Renal cortex interstitium (tissue), 15 donors: Measurements from ENCODE around the gene SORBS1. TPM values are rescaled to one million over a fixed set of nuclear protein-coding genes. Genes with fewer than 3 reads are reported as not detected.

ENCODE experiments used
- DNase-seq, 11 donors: peaks; one replicate each; pipeline ENCODE4 v3.0.0-alpha.2; 2013; ENCODE audit warnings: low read depth in 9 of 11, low spot score in 4 of 11; ENCODE audit errors: extremely low read depth in 1 of 11
- long read RNA-seq, 16 experiments: transcript quantifications; one replicate each; lab custom pipeline, GENCODE V29; 2026
- polyA plus RNA-seq, 3 donors: library from polyadenylated mRNA; unstranded; fragments of 120-200 nt; gene quantifications; one replicate each; pipeline ENCODE4 v1.2.1, GENCODE V29; 2013; ENCODE audit not compliant: insufficient read length in 3 of 3

The SORBS1 gene
- 10 to 100 TPM; 30.9 to 37.1 (median 35.2) TPM for polyA plus RNA-seq
- long read RNA-seq, donor 1, full-length matches to known transcripts: 1 of 1 reads
- long read RNA-seq, donor 1, partial matches to known transcripts: 0 of 1 reads
- long read RNA-seq, donor 1, other reads (novel, unspliced or antisense): 0 of 1 reads
- long read RNA-seq, donor 2: 0 reads
- long read RNA-seq, donor 3: 0 reads
- long read RNA-seq, donor 4: 0 reads
- long read RNA-seq, donor 5: 0 reads
- long read RNA-seq, donor 6: 0 reads
- long read RNA-seq, donor 7: 0 reads
- long read RNA-seq, donor 8: 0 reads
- long read RNA-seq, donor 9: 0 reads
- long read RNA-seq, donor 10: 0 reads
- long read RNA-seq, donor 11: 0 reads
- long read RNA-seq, donor 12: 0 reads
- long read RNA-seq, donor 13: 0 reads
- long read RNA-seq, donor 14: 0 reads
- long read RNA-seq, donor 15: 0 reads
- long read RNA-seq, donor 16, full-length matches to known transcripts: 1 of 1 reads
- long read RNA-seq, donor 16, partial matches to known transcripts: 0 of 1 reads
- long read RNA-seq, donor 16, other reads (novel, unspliced or antisense): 0 of 1 reads

DNA sequence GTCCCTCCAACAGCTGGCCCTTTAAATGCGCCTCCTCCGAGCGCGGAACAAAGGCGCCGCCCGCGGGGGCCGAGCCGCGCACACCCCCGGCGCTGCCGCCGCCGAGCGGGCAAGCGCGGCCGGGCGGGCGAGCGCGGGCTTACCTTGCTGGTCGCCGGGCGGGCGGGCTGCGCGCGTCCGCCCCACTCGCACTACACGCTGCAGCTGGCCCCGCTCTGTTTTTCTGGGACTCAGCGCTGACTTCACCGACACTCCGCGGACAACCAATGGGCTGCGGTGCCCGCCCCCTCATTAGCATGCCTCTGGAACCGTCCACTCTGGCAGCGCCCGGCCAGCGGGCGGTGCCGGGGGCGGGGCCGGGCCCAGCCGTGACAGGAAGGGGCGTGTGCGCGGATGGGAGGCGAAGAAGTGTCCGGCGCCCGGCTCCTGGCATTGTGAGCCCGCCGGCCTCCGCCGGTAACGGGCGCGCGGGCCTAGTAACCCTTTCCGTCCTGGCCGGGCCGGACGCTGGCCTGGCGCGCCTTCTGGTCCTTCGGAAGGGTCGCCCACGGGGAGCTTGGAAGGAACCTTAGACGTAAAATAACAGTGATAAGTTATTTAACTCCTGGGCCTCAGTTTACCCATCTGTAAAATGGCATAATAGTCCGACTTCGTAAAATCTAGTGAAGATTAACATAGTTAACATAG is at the start of gene SORBS1:
TSS of gene SORBS1 (minus strand) at position 195 of the 687 bp plus-strand sequence. CDS start 120,236 bp downstream, outside the sequence.
- DNase-seq: peak; percentile 82 to 97 (median 94)

DNA sequence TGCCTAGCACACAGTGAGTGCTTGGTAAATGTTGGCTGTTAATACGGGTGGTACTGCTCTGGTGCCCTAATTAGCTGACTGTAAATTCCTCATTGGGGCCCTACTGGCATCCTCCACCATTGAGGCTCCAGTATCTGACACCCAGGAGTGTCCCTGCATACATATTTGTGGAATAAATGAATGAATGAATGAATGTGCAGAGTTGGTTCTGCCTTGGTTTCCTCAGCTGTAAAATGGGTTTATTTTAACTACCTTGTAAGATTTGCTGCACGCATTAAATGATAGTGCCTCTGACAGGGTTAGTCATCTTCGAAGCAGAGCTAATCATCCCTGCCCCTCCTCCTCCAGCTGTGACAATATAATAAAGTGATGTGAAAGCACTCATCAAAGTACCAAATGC is 49.6 kb upstream of the SORBS1 start:
- DNase-seq: no peak

DNA sequence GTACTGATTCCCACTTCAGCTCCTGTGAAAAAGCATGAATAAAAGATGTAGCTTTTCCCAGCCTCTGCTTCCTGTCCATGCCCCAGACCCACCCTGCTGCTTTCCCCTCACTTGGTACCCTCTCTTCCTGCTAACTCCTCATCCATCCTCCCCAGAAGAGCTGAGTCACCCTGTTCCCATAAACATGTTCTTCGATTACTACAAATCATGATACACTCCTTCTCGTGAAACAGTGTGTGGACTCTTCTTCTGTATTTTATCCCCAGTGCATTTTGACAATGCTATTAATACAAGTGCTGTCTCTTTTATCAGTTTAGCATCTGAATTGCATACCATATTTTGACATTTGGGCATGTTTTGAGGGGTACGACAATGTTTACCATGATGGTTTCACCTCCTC is 45.8 kb upstream of the SORBS1 start:
- DNase-seq: no peak

DNA sequence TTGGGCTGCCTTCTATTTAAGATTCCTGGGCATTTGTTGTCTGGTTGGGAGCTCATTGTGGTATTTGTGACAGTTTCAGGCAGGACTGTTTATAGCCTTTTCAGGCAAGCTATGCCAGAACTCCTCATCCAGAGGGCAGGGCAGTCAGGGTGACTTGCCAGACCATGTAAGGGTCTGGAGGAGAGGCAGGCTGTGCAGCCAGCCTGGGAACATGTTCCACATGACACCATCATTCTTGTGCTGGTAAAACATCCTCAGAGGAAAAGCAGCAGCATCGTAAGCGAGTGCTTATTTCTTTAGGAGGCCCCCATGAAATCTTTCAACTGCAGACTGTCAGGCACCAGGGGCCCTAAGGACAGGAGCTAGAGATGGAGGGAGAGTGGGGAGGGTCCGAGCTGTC is 44.0 kb upstream of the SORBS1 start:
- DNase-seq: no peak

DNA sequence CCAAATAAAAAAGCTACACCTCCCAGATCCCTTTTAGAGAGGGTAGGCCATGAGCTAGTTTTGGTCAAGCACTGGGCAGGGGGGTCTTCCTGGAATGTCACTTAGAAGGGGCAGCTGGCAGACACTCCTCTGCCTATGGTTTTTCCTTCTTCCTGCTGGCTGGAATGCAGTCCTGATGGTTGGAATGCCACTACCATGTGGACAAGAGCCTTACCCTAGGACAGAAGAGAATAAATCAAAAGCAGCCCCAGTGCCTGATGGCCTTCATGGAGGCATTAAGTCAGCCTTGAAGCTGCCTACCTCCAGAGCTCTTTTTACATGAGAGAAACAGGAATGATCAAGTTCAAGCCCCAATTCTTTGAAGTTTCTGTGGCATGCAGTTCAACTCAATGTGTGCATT is 43.5 kb upstream of the SORBS1 start:
- DNase-seq: no peak

DNA sequence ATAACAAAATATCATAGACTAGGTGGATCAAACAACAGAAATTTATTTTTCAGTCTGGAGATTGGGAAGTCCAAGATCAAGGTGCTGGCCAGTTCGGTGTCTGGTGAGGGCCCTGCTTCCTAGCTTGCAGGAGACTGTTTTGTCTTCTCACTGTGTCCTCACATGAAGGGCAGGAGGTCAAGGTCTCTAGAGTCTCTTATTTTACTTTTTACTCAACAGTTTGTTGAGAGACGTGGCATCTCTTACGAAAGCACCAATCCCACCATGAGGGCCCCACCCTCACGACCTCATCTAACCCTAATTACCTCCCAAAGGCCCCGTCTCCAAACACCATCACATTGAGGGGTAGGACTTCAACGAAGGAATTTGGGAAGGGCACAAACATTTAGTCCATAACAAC is 41.2 kb upstream of the SORBS1 start:
- DNase-seq: no peak

DNA sequence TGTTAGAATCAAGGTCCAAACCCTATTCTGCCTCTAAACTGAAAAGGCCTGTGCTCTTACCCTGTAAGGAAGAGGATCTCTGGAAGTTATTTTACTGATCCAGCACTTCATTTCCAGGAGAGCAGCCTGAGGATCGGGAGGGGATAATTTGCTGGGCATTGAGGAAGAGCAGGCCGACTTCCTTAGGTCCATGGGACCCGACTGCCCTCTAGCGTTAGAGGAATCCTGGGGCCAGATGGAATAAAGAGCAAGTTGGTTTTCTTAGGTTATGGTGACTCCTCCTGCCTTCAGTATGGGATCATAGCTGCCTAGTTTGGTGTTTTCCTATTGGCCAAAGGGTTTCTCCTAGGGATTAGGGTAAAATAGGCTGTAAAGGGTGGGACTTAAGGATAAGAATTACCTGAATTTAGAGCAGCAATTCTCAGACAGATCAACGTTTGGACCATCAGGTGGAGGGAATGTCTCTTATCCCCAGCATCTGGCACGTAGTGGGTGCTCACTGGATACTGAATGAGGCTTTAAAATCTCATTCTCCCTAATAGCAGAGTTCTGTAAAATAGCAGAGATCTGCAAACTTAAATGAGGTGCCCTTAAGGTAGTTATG is 40.0 kb upstream of the SORBS1 start:
- peak; percentile 66 to 91 (median 85) for DNase-seq

DNA sequence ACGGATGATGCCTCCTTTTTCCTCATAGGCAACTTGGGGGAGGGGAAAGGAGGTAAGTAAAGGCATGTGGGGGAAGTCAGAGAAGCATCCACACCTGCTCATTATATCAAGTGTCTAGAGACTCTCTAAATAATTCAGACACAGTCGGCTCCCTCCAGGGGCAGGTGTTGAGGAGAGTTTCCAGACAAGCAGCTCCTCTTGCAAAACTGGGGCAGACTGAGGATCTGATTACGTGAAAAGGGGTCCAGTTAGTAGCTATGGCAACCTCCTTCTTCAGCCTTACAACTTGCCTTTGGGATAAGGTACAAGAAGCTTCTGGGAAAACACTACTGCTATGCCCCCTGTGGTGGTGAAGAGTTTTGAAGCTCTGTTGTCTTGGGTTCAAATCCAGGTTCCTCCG is 39.0 kb upstream of the SORBS1 start:
- no peak for DNase-seq

DNA sequence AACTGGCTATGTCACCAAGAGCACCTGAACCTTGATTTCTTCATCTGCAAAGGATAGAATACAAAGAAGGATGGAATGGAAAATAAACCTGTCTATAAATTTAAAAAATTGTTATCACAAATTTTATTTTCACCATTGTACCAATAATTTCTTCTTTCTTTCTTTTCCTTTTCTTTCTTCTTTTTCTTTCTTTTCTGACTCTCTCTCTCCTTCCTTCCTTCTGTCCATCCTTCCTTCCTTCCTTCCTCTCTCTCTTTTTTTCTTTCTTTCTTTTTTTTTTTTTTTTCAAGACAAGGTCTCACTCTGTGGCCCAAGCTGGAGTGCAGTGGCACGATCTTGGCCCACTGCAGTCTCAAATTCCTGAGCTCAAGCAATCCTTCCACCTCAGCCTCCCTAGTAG is 36.6 kb upstream of the SORBS1 start:
- no peak for DNase-seq

DNA sequence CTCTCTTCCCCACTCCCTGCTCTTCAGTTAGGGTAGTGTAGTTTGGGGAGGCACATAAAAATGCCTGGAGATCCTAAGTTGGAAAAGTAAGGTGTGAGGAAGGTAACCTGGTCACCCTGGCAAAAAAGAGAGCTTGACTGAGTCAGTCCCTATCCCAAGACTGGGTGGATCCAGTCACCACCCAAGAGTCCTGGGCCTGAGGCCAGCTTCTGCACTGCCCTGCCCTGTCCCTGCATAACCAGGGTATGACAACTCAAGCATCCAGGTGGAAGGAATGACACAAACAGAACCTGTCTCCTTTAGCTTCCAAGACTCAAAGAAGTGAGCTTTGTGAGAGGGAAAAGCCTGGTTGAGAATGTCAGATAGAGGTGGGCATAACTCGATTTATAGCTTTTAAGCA is 26.9 kb upstream of the SORBS1 start:
- DNase-seq: no peak

DNA sequence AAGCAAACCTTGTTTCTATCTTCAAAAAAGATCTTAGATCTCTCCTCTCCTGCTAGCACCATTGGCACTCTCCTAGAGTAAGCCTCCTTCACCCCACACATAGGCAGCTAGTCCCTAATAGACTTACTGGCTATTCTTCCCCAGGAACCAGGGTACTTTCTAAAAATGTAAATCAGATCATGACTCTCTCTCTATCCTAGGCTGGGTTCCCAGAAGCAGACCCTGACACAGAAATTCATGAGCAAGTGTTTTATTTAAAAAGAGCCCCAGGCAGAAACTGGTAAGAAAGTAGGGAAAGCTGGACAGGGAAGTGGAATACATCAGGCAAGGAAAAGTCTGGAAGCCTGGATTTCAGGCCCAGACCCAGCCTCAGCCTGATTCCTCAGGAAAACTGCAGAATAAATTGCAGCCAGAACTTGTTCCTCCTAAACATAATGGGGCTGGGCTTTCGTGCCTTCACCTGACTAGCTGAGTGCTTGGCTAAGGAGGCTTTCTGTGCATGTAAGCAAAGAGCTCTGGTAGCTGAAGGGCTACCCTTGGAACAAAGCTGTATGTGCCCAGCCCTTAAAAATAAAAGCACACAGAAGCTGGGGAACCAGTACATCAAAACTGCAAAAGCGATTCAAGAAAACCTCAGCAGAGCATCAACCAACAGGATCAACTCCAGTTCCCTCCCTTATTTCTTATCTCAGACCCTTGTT is 18.8 kb upstream of the SORBS1 start:
- DNase-seq: no peak

DNA sequence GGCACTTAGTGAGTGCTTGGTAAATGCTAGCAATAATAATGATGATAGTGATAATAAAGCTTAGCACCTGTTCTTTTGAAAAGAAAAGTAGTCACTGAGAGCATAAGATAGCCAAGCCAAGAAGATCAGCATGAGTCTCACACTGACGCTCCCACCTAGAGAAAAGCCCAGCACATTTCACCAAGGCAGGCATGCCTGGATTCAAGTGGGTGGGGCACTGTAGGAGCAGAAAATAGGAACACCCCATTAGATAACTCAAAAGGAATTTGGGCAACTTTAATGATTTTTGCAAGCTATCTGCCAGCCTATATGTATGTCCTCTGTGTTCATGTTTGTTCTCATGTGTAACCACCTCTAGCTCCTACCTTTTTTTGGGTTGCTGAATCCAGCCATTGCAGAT is 18.1 kb upstream of the SORBS1 start:
- DNase-seq: no peak

DNA sequence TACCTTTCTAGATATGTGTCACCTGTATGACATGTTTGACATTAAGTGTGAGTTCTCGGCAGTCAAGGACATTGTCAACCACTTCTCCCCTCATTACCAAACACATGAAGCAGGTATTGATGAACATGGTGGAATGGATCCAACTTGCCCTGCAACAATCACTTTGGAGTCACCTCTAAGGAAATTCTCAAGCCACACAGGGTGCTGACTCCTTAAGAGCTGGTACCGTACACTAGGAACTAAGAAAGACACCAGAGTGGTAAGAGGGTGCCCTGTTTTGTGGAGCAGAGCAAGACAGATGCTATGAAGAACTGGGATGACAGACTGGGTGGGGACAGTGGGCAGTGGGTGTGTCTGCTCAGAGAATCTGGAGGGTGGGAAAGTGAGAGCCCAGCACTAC is 17.4 kb upstream of the SORBS1 start:
- DNase-seq: no peak

DNA sequence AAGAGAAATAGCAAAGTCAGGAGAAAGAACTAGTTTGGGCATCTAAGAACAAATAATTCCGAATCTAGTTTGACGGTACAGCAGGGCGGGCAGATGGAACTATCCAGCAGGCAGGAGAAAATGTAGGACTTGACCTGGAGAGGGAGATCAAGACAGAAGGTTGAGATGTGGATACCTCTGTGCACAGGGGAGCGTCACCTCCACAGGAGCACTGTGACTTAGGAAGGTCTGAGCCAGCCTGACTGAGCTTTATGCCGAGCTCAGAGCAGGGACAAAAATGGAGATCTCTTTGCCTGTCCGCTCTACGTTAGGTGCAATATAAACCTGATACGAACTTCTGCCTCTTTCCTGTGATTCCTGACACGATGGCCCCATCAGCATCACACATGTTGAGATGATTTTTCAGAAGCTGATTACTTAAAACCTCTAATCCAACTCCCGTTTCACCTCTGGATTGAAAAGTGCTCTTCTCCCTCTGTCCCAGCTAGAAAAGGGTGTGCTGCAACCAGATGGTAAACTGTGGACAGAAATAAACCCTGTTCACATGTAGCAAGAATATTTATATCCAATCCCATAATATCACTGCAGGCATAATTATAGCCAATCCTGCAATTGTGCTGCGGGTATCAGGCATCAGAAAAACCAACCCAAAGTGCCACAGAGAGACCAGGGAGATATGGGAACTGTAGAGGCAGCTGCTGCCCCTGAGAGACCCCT is 13.6 kb upstream of the SORBS1 start:
- DNase-seq: no peak

DNA sequence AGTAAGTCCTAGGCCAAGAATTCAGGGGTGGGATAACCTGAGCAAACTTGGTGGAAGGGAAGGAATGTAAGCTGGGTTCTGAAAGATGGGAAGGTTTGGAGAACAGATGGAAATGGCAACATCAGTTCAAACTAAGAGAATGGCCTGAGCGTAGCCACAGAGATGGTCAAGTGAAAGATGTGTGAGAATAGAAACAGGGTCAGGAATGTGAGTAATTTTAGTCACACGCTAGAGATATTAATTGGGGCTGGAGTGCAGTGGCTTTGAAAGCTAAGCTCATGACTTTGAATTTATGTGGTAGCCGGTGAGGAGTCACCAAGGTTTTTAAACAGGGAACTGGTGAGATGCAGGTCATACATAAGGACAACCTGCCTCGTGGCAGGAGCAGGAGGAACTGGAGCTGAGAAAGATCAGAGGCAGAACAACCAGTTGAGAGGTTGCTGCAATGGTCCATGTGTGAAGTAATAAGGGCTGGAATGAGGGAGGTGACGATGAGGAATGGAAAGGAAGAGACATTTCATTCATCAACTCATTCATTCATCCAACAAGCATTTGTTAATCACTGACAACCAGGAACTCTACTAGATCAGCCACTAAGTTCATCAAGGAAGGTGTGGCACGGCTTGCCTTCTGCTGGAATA is 12.9 kb upstream of the SORBS1 start:
- DNase-seq: no peak

DNA sequence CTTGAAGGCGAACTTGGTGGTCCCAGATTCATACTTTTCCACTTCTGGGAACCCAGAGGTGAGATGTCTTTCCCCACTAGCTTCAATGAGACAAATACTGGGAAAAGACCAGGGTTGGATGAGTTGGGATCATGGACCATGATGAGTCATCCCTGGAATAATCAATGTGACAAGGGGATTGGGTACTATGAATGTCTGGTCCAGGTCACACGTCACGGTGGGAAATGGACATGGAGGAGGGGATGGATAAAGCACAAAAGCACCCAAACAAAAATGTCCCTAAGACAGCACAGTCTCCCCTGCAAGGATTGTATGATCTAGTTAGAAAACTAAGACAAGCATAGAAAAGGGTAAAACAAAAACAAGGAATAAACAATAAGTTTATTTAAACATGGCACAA is 12.4 kb upstream of the SORBS1 start:
- no peak for DNase-seq

DNA sequence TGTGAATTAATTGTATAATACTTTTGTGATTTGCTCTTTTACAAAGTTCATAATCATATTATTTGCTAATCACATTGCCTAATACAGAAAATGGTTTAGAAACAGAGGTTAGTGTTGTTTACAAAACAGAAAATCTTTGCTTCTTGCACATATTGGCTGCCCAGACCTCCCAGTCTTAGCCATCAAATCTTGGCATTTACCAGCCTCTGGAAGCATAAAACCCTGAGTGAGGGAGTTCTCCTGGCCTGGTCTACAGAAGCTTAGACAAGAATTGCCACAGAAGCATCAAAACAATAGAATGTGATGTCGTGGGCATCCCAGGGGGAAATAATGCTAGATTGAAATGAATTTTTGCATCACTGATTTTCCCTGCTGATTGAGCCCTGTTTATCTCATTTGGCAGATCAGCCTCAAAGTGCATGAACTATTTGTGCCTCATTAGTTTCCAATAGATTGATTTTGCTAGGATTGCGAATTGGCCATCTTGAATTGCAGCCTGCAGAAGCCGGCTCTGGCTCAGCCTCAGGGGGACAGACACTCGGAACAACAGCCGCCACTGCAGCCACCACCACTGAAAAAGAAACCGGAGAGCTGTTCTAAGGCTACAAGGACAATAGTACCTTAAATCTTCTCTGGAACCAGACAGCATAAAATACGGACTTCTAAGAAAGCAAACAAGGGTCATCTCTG is 11.1 kb upstream of the SORBS1 start:
- no peak for DNase-seq

DNA sequence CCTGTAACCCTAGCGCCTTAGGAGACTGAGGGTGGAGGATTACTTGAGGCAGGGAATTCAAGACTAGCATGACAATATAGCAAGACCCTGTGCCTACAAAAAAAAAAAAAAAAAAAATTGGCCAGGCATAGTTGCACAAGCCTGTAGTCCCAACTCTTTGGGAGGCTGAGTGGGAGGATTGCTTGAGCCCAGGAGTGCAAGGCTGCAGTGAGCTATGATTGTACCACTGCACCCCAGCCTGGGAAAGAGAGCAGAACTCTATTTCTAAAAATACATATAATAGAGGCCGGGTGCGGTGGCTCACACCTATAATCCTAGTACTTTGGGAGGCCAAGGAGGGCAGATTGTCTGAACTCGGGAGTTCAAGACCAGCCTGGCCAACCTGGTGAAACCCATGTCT is 10.2 kb upstream of the SORBS1 start:
- DNase-seq: no peak
